Osteoblast (primary cell): Measurements from ENCODE around the gene LHFPL6. TPM values are rescaled to one million over a fixed set of nuclear protein-coding genes. Genes with fewer than 3 reads are reported as not detected.

ENCODE experiments used
- DNase-seq: peaks from one replicate; pipeline ENCODE4 v3.0.0; 2011; ENCODE audit warnings: low spot score, mixed read lengths; ENCODE audit not compliant: insufficient read length; ENCODE audit errors: missing footprints
- H2AFZ ChIP-seq: 2 replicates; pipeline ENCODE4 v1.6.0; 2011; ENCODE audit warnings: mild to moderate bottlenecking, low read length
- H3K27ac ChIP-seq: 2 replicates; pipeline ENCODE4 v1.5.1; 2011; ENCODE audit warnings: mild to moderate bottlenecking, low read depth, low read length, moderate library complexity
- H3K27me3 ChIP-seq: 2 replicates; pipeline ENCODE4 v1.6.0; 2012; ENCODE audit warnings: mild to moderate bottlenecking, control low read depth, inconsistent platforms, low read length, moderate library complexity; ENCODE audit not compliant: insufficient read depth
- H3K36me3 ChIP-seq: 2 replicates; pipeline ENCODE4 v1.5.1; 2011; ENCODE audit warnings: mild to moderate bottlenecking, low read length, control low read depth, moderate library complexity; ENCODE audit not compliant: insufficient read depth
- H3K4me1 ChIP-seq: 2 replicates; pipeline ENCODE4 v1.5.1; 2011; ENCODE audit warnings: mild to moderate bottlenecking, low read length, control low read depth, moderate library complexity; ENCODE audit not compliant: insufficient read depth
- H3K4me2 ChIP-seq: 2 replicates; pipeline ENCODE4 v1.6.0; 2011; ENCODE audit warnings: mild to moderate bottlenecking, low read length; ENCODE audit not compliant: insufficient read depth
- H3K4me3 ChIP-seq: fragments of 200-600 bp; sonication (generic); 3 replicates; pipeline ENCODE4 v1.5.1; 2012; ENCODE audit warnings: mild to moderate bottlenecking, low read length, inconsistent platforms; ENCODE audit not compliant: insufficient read depth
- H3K79me2 ChIP-seq: 2 replicates; pipeline ENCODE4 v1.6.0; 2012; ENCODE audit warnings: mild to moderate bottlenecking, low read length, control low read depth, inconsistent platforms; ENCODE audit not compliant: insufficient read depth
- H3K9me3 ChIP-seq: 2 replicates; pipeline ENCODE4 v1.5.1; 2011; ENCODE audit warnings: low read depth, low read length, control low read depth
- H4K20me1 ChIP-seq: 2 replicates; pipeline ENCODE4 v1.6.0; 2012; ENCODE audit warnings: mild to moderate bottlenecking, low read length, control low read depth; ENCODE audit not compliant: insufficient read depth
- CTCF ChIP-seq: IDR thresholded peaks from 2 replicates; pipeline ENCODE4 v1.5.1; 2011; ENCODE audit warnings: mild to moderate bottlenecking, low read depth, low read length, moderate library complexity; ENCODE audit errors: extremely low read depth
- total RNA-seq: library from RNA; depleted of rRNA; stranded (reverse); fragments of >200 nt; gene quantifications from 2 replicates; pipeline ENCODE4 v1.2.3, GENCODE V29; 2012

LHFPL6 gene
- total RNA-seq, 1 donor, result 112 TPM

DNA sequence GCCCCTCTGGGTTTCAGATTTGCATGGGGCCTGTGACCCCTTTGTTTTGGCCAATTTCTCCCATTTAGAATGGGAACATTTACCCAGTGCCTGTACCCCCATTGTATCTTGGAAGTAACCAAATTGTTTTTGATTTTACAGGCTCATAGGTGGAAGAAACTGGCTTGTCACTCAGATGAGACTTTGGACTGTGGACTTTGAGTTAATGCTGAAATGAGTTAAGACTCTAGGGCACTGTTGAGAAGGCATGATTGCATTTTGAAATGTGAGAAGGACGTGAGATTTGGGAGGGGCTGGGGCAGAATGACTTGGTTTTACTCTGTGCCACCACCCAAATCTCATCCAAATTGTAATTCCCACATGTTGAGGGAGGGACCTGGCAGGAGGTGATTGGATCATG, 306.0 kb downstream of the LHFPL6 start:
- Histone ChIP-seq H3K4me1 (no peaks in the 10 kb centered on the region), H4K20me1 (no peaks in the 10 kb centered on the region), H3K36me3 (no peaks in the 10 kb centered on the region), H3K27ac (no peak overlapping the region), H3K9me3 (no peaks in the 10 kb centered on the region), H3K27me3 (no peaks in the 10 kb centered on the region), H3K4me3 (no peak overlapping the region), H3K79me2 (no peaks in the 10 kb centered on the region), H2AFZ (no peak overlapping the region), H3K4me2 (no peak overlapping the region)
- no peak for TF ChIP-seq CTCF
- no peak for DNase-seq

DNA sequence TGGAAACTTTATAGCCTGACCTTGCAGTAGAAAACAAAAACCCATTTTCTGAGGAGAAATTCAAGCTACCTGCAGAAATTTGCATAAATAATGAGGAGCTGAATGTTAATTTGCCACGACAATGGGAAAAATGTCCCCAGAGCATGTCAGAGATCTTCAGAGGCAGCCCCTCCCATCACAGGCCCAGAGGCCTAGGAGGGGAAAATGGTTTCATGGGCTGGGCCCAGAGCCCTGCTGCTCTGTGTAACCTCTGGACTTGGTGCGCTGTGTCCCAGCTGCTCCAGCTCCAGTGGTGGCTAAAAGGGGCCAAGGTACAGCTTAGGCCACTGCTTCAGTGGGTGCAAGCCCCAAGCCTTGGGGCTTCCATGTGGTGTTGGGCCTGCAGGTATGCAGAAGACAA, 306.8 kb downstream of the LHFPL6 start:
- TF ChIP-seq CTCF, result no peak
- Histone ChIP-seq H2AFZ (no peak overlapping the region), H3K4me3 (no peak overlapping the region), H4K20me1 (no peaks in the 10 kb centered on the region), H3K4me2 (no peak overlapping the region), H3K9me3 (no peaks in the 10 kb centered on the region), H3K4me1 (no peaks in the 10 kb centered on the region), H3K27me3 (peaks cover under 1% of the 10 kb centered on the region), H3K79me2 (no peaks in the 10 kb centered on the region), H3K36me3 (no peaks in the 10 kb centered on the region), H3K27ac (no peak overlapping the region)
- DNase-seq, result no peak

Other genes starting within 250 kb of the LHFPL6 start
- gene COG6, start 52.5 kb upstream of the LHFPL6 start, total RNA-seq, result 36.2 and 44.5 TPM in 2 replicates